NB4 (cell line): ENCODE results near the gene NRP2.

Source experiments
- CTCF ChIP-seq: IDR thresholded peaks from one replicate; pipeline ENCODE4 v1.5.1; 2012; ENCODE audit warnings: low read depth, low read length
- MAX ChIP-seq: IDR thresholded peaks from 2 replicates; pipeline ENCODE4 v1.6.1; 2011; ENCODE audit warnings: low read depth, low read length
- POLR2A ChIP-seq: IDR thresholded peaks from 2 replicates; pipeline ENCODE4 v1.6.1; 2011; ENCODE audit warnings: mild to moderate bottlenecking; ENCODE audit not compliant: insufficient read length; ENCODE audit errors: extremely low read depth

DNA sequence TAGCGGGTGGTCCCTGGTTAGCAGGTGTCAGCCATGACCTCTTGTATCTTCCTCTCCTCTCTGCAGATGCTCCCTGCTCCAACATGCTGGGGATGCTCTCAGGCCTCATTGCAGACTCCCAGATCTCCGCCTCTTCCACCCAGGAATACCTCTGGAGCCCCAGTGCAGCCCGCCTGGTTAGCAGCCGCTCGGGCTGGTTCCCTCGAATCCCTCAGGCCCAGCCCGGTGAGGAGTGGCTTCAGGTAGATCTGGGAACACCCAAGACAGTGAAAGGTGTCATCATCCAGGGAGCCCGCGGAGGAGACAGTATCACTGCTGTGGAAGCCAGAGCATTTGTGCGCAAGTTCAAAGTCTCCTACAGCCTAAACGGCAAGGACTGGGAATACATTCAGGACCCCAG lies 60.8 kb downstream of the NRP2 start:
- TF ChIP-seq CTCF, result no peak
- no peak for TF ChIP-seq MAX
- no peak for TF ChIP-seq POLR2A
